Stimulated activated CD8-positive, alpha-beta memory T cell treated with anti-CD3 and anti-CD28 coated beads, Interleukin-15, amount 100 ng/mL, for 48 hours (primary cell): Measurements from ENCODE around the gene BBLN.
"Not testable (repeated sequence)": the region's sequence is repeated elsewhere in the genome, so short reads cannot be mapped to it uniquely, and the experiment has no call there.

Experiments used
- DNase-seq, 2 donors: peaks; one replicate each; pipeline ENCODE4 v3.0.0-alpha.2; 2020; ENCODE audit warnings: low read depth in 2 of 2

BBLN gene

GRCh38 chr9:128159784-128160602 is at the start of gene BBLN:
Gene BBLN (plus strand): TSS chr9:128160265. CDS start chr9:128160408, 143 bp downstream.
- peak; percentile 89 to 90 for DNase-seq

GRCh38 chr9:128111726-128112125 is 48.3 kb upstream of the BBLN start:
- not testable (repeated sequence) for DNase-seq

GRCh38 chr9:128113526-128114325 is 46.3 kb upstream of the BBLN start:
- no peak for DNase-seq

- DNase-seq, result no peak
Observed at GRCh38 chr9:128114326-128115186, 45.5 kb upstream of the BBLN start.

GRCh38 chr9:128115187-128116103 is 44.6 kb upstream of the BBLN start:
- DNase-seq, result no peak

GRCh38 chr9:128116104-128117083 is 43.7 kb upstream of the BBLN start:
- DNase-seq, result no peak

GRCh38 chr9:128117613-128118471 is 42.2 kb upstream of the BBLN start:
- peak; percentile 85 to 91 for DNase-seq

GRCh38 chr9:128118472-128118857 is 41.6 kb upstream of the BBLN start:
- DNase-seq, result no peak

- DNase-seq, result no peak
Observed at GRCh38 chr9:128118971-128119665, 40.9 kb upstream of the BBLN start.

- DNase-seq, result no peak
Observed at GRCh38 chr9:128120061-128120740, 39.9 kb upstream of the BBLN start.

GRCh38 chr9:128120741-128121465 is 39.2 kb upstream of the BBLN start:
- no peak for DNase-seq

GRCh38 chr9:128121466-128121810 is 38.6 kb upstream of the BBLN start:
- DNase-seq, result no peak

GRCh38 chr9:128121924-128122808 is 37.9 kb upstream of the BBLN start:
- no peak for DNase-seq

GRCh38 chr9:128122809-128123175 is 37.3 kb upstream of the BBLN start:
- no peak for DNase-seq

GRCh38 chr9:128123451-128124080 is 36.5 kb upstream of the BBLN start:
- no peak for DNase-seq
